ENCODE results near the gene CXCL11. TPM values are rescaled to one million over a fixed set of nuclear protein-coding genes. Genes with fewer than 3 reads are reported as not detected.

The CXCL11 gene
- total RNA-seq, 4 donors from 2014 or later: not detected

DNA sequence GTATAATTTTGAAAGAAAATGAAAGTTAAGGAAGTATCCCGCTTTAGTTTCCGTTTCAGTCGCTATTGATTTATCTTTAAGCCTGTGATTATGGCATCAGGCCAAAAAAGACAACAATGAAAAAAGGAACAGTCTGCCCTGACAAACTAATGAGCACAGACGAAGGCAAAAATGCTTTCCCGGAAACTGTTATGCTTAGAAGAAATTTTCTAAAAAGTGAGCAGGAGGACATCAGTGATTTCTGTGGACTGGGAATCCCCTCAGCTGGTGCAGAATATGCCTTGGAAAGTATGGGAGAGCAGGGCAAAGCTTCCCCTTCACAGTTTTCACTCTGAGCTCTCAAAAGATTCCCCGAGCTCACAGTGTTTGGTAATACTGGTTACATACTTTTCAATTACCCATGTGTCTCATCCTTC, 7.5 kb downstream of the CXCL11 start:
- Histone ChIP-seq H3K27ac (no peak overlapping the region), H3K36me3 (no peaks in the 10 kb centered on the region), H3K9me3 (no peaks in the 10 kb centered on the region), H3K4me3 (peak overlapping the region in 2 of 4 donors; percentile 5 to 32), H3K27me3 (no peaks in the 10 kb centered on the region), H3K4me1 (peaks cover 0 to 7% of the 10 kb centered on the region in 2 donors)
- ATAC-seq: no peak
- TF ChIP-seq, protein P1, sequence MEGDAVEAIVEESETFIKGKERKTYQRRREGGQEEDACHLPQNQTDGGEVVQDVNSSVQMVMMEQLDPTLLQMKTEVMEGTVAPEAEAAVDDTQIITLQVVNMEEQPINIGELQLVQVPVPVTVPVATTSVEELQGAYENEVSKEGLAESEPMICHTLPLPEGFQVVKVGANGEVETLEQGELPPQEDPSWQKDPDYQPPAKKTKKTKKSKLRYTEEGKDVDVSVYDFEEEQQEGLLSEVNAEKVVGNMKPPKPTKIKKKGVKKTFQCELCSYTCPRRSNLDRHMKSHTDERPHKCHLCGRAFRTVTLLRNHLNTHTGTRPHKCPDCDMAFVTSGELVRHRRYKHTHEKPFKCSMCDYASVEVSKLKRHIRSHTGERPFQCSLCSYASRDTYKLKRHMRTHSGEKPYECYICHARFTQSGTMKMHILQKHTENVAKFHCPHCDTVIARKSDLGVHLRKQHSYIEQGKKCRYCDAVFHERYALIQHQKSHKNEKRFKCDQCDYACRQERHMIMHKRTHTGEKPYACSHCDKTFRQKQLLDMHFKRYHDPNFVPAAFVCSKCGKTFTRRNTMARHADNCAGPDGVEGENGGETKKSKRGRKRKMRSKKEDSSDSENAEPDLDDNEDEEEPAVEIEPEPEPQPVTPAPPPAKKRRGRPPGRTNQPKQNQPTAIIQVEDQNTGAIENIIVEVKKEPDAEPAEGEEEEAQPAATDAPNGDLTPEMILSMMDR (IDR thresholded peaks at IDR 0.05 in 4 of 5, conservative IDR thresholded peaks at IDR 0.05 in 1 of 5): no peak
- no peak for TF ChIP-seq POLR2A (IDR thresholded peaks at IDR 0.05)
- intact Hi-C loops (cut with DNase I; ENCODE audit: low total_unique reads): no loop called here
- no peak for DNase-seq
- in situ Hi-C loops (cut with MboI; ENCODE audit: low sequenced_read_pairs in 4 of 4): no loop called here

DNA sequence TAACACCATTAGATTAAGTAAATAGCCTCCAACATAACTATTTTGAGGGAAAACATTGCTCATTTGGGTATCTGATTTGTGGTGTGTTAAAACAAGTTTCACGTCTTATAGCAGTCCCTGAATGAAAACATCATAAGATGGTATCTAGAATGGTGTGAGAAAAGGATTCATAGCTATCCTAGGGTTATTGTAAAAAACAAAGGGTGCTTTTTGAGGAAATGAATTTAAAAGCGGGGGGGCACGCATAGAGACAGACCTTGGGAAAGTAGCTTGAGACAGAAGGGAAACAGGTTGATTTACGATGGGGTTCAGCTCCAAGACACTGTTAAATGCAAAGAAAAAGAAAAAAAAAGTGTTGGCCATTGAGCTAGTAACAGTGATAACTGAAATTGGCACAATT, 11.8 kb downstream of the CXCL11 start:
- in situ Hi-C loops (cut with MboI; ENCODE audit: low sequenced_read_pairs in 4 of 4) (no loop called here), intact Hi-C loops (cut with DNase I; ENCODE audit: low total_unique reads) (no loop called here)
- DNase-seq (no peak), ATAC-seq (no peak)
- TF ChIP-seq, protein P1 (IDR thresholded peaks at IDR 0.05 in 4 of 5, conservative IDR thresholded peaks at IDR 0.05 in 1 of 5): no peak
- TF ChIP-seq POLR2A (IDR thresholded peaks at IDR 0.05): no peak
- Histone ChIP-seq H3K4me3 (no peak overlapping the region), H3K27me3 (no peaks in the 10 kb centered on the region), H3K27ac (no peak overlapping the region), H3K36me3 (no peaks in the 10 kb centered on the region), H3K4me1 (peaks cover 0 to 7% of the 10 kb centered on the region in 2 donors), H3K9me3 (no peaks in the 10 kb centered on the region)

DNA sequence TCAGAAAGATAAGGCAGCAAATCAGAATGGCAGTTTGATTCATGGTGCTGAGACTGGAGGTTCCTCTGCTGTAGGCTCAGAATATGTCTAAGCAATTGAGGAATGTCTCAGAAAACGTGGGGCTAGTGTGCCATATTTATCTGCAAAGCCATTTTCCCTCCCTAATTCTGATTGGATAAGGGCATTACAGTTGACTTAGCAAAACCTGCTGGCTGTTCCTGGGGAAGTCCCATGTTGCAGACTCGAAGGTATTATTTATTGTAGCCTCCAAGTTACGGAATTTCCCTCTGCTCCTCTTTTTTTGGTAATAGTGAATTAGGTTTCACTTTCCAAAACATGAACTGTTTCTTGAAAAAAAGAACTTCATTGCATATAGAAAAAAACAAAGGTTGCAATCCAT, 12.5 kb downstream of the CXCL11 start, which contains the start of gene CXCL10:
Gene CXCL10 (minus strand): TSS at position 109 of the 400 bp plus-strand sequence. CDS start 66 bp downstream, at position 43.
- ATAC-seq (no peak), DNase-seq (no peak)
- H3K9me3 ChIP-seq: no peaks in the 10 kb centered on the region
- no peak for TF ChIP-seq POLR2A (IDR thresholded peaks at IDR 0.05)
- TF ChIP-seq, protein P1 (IDR thresholded peaks at IDR 0.05 in 4 of 5, conservative IDR thresholded peaks at IDR 0.05 in 1 of 5): no peak
- H3K27ac ChIP-seq: no peak within 1 kb of the TSS
- intact Hi-C loops (cut with DNase I; ENCODE audit: low total_unique reads): no loop called here
- H3K27me3 ChIP-seq: no peaks in the 10 kb centered on the region
- no peak within 1 kb of the TSS for H3K4me3 ChIP-seq
- peaks cover 0 to 3% of the 10 kb centered on the region in 2 donors for H3K4me1 ChIP-seq
- in situ Hi-C loops (cut with MboI; ENCODE audit: low sequenced_read_pairs in 4 of 4): no loop called here
- no peaks in the 10 kb centered on the region for H3K36me3 ChIP-seq

DNA sequence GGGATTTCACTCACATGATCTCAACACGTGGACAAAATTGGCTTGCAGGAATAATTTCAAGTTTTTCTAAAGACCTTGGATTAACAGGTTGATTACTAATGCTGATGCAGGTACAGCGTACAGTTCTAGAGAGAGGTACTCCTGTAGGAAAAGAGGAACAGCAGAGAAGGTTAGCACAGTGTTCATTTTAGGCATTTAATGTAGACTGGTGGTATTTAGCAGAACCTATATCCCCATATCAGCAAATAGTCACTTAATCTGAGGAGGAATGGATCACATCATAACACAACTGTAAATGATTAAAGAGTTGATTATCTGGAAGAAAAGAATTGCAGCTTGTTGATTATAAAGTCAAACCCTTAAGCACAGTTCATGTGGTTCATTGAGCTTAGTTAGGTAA, 13.2 kb downstream of the CXCL11 start:
- intact Hi-C loops (cut with DNase I; ENCODE audit: low total_unique reads): no loop called here
- no peak for ATAC-seq
- no peaks in the 10 kb centered on the region for H3K4me1 ChIP-seq
- H3K27me3 ChIP-seq: no peaks in the 10 kb centered on the region
- no peak overlapping the region for H3K4me3 ChIP-seq
- no peaks in the 10 kb centered on the region for H3K36me3 ChIP-seq
- in situ Hi-C loops (cut with MboI; ENCODE audit: low sequenced_read_pairs in 4 of 4): no loop called here
- H3K27ac ChIP-seq: no peak overlapping the region
- H3K9me3 ChIP-seq: no peaks in the 10 kb centered on the region
- no peak for DNase-seq
- TF ChIP-seq, protein P1 (IDR thresholded peaks at IDR 0.05 in 4 of 5, conservative IDR thresholded peaks at IDR 0.05 in 1 of 5): no peak
- TF ChIP-seq POLR2A (IDR thresholded peaks at IDR 0.05): no peak

DNA sequence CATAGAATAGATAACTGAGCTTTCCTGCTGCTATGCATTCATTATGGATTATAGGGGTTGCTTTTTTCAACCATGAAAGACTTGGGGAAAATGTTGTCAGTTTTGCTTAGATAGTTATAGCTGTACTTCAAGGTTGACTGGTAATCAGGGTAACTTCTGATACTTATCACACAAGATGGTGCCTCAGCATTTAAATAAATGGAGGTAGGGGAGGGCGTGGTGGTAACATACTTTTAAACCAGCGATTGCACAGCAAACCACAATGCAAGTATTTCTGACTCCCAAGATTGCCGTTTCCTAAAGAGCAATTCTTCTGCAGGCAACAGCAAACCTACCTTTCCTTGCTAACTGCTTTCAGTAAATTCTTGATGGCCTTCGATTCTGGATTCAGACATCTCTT, 13.8 kb downstream of the CXCL11 start:
- Histone ChIP-seq H3K36me3 (no peaks in the 10 kb centered on the region), H3K4me1 (no peaks in the 10 kb centered on the region), H3K27me3 (no peaks in the 10 kb centered on the region), H3K9me3 (no peaks in the 10 kb centered on the region), H3K27ac (no peak overlapping the region), H3K4me3 (no peak overlapping the region)
- no peak for TF ChIP-seq POLR2A (IDR thresholded peaks at IDR 0.05)
- TF ChIP-seq, protein P1 (IDR thresholded peaks at IDR 0.05 in 4 of 5, conservative IDR thresholded peaks at IDR 0.05 in 1 of 5): no peak
- in situ Hi-C loops (cut with MboI; ENCODE audit: low sequenced_read_pairs in 4 of 4) (no loop called here), intact Hi-C loops (cut with DNase I; ENCODE audit: low total_unique reads) (no loop called here)
- DNase-seq (no peak), ATAC-seq (no peak)

Data from gastrocnemius medialis (tissue), 4 donors.